Gastroesophageal sphincter (tissue), 3 donors: ENCODE results near the gene DGKG.

Experiments
- EP300 ChIP-seq: sonication (generic); formaldehyde crosslinking; IDR thresholded peaks from one replicate; pipeline ENCODE4 v1.6.1; 2017; ENCODE audit warnings: antibody characterized with exemption, mild to moderate bottlenecking
- POLR2A ChIP-seq, 2 donors: fragments of 450-650 bp; IDR thresholded peaks; one replicate each; pipeline ENCODE4 v1.6.1; 2017; ENCODE audit warnings: antibody characterized with exemption in 2 of 2, mild to moderate bottlenecking in 2 of 2, moderate library complexity in 1 of 2
- TF ChIP-seq, protein P1 (sequence below), 4 experiments: fragments of 200-600 bp in 2 of 4; fragments of 450-650 bp in 2 of 4; sonication (generic) in 1 of 4; IDR thresholded peaks; one replicate each; pipeline ENCODE4 v1.5.1; 2017 to 2019; ENCODE audit warnings: antibody characterized with exemption in 4 of 4, mild to moderate bottlenecking in 2 of 4, moderate library complexity in 2 of 4

DNA sequence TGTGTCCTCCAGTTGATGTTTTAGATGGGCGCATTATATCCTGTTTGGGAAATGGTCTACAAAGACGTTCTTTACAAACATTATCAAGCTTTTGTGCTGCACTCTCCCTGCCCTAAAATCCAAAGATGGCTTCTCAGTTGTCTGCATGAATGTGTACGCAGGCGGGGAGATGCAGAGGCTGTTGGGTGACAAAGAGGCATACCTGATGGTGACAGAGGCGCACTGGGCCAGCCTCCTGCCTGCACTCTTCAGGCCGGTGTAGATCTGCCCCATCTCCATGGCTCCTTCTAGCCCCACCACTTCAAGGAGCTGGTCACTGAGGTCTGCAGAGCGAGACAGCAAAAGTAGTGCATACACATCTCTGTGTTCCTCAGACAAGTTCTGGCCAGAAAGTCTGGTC, 197.3 kb downstream of the DGKG start:
- TF ChIP-seq, protein P1, sequence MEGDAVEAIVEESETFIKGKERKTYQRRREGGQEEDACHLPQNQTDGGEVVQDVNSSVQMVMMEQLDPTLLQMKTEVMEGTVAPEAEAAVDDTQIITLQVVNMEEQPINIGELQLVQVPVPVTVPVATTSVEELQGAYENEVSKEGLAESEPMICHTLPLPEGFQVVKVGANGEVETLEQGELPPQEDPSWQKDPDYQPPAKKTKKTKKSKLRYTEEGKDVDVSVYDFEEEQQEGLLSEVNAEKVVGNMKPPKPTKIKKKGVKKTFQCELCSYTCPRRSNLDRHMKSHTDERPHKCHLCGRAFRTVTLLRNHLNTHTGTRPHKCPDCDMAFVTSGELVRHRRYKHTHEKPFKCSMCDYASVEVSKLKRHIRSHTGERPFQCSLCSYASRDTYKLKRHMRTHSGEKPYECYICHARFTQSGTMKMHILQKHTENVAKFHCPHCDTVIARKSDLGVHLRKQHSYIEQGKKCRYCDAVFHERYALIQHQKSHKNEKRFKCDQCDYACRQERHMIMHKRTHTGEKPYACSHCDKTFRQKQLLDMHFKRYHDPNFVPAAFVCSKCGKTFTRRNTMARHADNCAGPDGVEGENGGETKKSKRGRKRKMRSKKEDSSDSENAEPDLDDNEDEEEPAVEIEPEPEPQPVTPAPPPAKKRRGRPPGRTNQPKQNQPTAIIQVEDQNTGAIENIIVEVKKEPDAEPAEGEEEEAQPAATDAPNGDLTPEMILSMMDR (IDR thresholded peaks at IDR 0.05), result no peak
- TF ChIP-seq POLR2A (IDR thresholded peaks at IDR 0.05) (no peak), EP300 (no peak)
